ENCODE results near the gene ARHGAP26. TPM values are rescaled to one million over a fixed set of nuclear protein-coding genes. Genes with fewer than 3 reads are reported as not detected.

Gene ARHGAP26
- total RNA-seq, 2 donors from 2014 or later = 31.8 to 39.5 TPM

- DNase-seq (ENCODE audit: low spot score) = no peak
- intact Hi-C loops (cut with DNase I) = no loop called here
Measured at GRCh38 chr5:143213231-143213850, 443.2 kb downstream of the ARHGAP26 start.

- DNase-seq (ENCODE audit: low spot score) = no peak
- intact Hi-C loops (cut with DNase I) = no loop called here
Measured at GRCh38 chr5:143213851-143214363, 443.7 kb downstream of the ARHGAP26 start.

GRCh38 chr5:143214458-143214857 lies 444.3 kb downstream of the ARHGAP26 start:
- DNase-seq (ENCODE audit: low spot score) = no peak
- intact Hi-C loops (cut with DNase I) = no loop called here

DNA sequence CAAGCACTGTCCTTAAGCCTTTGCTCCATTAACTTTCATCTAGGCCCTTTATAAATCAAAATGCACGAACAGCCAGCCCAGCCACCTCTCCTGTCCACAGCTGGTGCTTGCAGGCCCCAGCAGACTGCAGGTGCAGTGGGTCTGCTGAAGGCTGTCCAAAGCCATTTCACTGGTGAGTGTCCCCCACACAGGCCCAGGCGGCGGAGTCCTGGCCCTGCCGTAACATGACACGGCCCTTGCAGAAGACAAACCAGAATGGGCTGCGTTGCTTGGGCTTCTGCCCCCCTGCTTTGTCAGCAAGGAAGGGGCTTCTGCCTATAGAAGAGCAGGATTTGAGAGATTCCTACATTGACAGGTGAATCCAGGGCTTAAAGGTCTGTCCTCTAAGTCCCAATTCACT lies 444.7 kb downstream of the ARHGAP26 start:
- no peak for DNase-seq (ENCODE audit: low spot score)
- intact Hi-C loops (cut with DNase I) = no loop called here

DNA sequence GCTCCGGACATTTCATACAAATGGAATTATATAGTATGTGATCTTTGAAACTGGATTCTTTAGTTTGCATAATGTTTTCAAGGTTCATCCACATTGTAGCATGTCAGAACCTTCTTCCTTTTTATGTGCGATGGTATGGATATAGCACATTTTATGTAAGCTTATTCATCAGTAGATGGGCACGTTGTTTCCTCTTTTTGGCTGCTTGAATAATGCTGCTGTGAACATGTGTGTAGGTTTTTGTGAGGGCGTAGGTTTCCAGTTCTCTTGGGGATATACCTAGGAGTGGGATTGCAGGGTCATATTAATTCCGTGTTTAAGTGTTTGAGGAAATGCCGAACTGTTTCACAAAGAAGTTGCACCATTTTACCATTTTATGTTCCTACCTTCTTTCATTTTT lies 445.5 kb downstream of the ARHGAP26 start:
- no peak for DNase-seq (ENCODE audit: low spot score)
- intact Hi-C loops (cut with DNase I) = no loop called here

DNA sequence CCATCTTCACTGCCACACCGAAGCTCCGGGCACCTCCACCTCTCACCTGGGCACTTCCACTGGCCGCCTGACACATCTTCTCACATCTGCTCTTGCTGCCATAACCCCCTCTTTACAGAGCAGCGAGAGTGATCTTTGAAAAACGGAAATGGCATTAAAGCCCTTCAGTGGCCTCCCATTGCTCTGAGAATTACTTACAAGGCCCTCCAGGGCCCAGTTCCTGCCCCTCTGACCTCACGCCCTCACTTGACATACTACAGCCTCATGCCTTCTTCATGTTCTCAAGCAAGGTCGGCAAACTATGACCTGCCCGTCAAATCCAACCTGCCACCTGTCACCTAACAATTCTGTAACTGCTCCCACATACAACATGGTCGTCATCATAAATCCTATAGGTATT lies 446.0 kb downstream of the ARHGAP26 start:
- intact Hi-C loops (cut with DNase I) = no loop called here
- DNase-seq (ENCODE audit: low spot score) = no peak

- intact Hi-C loops (cut with DNase I) = no loop called here
- no peak for DNase-seq (ENCODE audit: low spot score)
Measured at GRCh38 chr5:143217065-143217803, 447.1 kb downstream of the ARHGAP26 start.

DNA sequence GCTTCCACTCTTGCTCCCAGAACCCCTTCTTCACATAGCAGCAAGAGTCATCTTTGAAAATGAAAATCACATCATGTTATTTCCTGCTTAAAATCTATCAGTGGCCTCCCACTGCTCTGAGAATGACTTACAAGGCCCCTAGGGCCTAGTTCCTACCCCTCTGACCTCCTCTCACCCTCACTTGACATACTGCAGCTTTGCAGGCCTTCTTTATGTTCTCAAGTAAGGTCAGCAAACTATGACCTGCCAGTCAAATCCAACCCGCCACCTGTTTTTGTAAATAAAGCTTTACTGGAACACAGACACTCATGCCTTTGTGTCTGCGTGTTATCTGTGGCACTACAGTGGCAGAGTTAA lies 447.6 kb downstream of the ARHGAP26 start:
- DNase-seq (ENCODE audit: low spot score) = no peak
- intact Hi-C loops (cut with DNase I) = no loop called here

DNA sequence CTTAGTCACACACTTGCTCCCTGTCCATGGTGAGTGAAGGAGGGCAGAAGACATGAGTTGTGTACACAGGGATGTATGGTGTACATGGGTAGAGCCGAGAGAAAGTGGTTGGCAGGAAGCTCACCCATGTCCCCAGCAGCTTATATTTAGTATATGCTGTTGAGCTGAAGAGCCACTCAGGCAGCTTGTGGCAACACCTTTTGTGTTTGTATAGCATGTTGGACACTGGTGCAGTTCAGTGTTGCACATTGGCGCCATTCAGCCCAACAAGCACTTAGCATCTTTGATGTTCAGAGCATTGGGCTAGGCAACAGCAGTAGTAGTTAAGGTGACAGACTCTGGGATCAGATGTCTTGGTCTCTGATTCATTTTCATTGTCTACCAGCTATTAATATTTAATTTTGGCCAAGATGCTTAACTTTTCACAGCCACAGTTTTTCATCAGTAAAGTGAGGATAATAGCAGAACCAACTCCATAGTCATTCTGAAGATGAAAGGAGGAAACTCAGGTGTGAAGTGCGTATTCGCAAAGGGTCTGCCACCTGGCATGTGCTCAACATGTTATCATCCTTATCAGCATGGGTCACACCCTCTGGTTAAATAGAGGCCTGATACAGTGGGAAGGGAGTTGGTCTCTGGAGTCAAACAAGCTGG lies 448.5 kb downstream of the ARHGAP26 start:
- intact Hi-C loops (cut with DNase I) = no loop called here
- no peak for DNase-seq (ENCODE audit: low spot score)

DNA sequence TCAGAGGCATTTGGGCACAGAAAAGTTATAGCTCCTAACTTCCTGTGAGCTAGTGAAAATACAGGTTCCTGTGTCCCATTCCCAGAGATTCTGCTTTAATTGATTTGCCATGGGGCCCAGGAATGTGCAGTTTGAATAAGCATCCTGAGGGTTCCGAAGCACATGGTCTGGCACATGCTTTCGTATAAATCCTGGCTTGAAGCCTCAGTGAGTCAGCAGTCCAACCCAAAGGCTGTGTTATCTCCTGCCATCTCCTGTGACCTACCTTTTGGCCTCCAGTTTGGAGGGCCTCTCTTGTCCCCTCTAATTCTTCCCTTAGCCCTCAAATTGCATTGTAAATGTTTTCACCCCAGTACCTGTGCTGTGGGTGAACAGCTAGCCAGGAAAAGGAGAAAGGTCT lies 449.5 kb downstream of the ARHGAP26 start:
- no peak for DNase-seq (ENCODE audit: low spot score)
- intact Hi-C loops (cut with DNase I) = no loop called here

GRCh38 chr5:143220748-143221251 lies 450.6 kb downstream of the ARHGAP26 start:
- intact Hi-C loops (cut with DNase I) = no loop called here
- DNase-seq (ENCODE audit: low spot score) = no peak

GRCh38 chr5:143222287-143223231 lies 452.4 kb downstream of the ARHGAP26 start:
- intact Hi-C loops (cut with DNase I) = no loop called here
- no peak for DNase-seq (ENCODE audit: low spot score)

DNA sequence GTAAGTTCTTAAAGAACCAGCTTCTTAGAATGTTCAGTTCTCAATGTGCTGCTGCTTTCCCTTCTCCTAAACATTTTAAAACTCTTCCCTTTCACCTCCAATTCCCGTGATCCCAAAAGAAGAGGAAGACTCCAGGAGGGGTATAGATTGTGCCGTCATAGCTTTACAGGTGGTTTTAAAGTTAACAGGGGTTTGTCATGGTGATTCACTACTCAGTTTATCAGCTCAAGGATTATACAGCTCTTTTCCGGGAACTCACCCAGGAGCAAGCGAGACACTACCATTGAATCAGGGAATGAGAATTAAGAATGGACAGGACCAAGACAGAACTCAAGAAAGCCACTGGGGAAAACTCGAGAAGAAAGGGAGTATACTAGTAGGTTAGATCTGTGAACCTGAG lies 454.5 kb downstream of the ARHGAP26 start:
- intact Hi-C loops (cut with DNase I) = no loop called here
- DNase-seq (ENCODE audit: low spot score) = no peak

DNA sequence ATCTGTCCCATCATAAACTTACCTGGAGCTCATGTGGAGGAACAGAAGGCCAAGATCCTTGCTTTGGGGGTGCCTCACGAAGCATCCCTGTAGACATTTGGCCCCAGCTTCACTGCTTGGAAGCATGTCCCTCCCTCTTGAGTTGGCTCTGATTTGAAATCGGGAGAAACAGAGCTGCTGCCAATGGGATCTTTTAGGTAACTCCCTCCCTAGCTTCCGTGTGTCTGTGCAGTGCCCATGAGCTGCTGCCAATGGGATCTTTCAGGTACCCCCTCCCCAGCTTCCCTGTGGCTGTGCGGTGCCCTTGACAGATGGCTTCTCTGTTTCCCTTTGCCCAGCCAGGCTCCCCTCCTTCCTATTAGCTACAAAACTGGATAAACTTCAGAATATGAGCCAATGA lies 455.3 kb downstream of the ARHGAP26 start:
- intact Hi-C loops (cut with DNase I) = no loop called here
- no peak for DNase-seq (ENCODE audit: low spot score)

GRCh38 chr5:143226361-143226760 lies 456.2 kb downstream of the ARHGAP26 start:
- DNase-seq (ENCODE audit: low spot score) = no peak
- intact Hi-C loops (cut with DNase I) = no loop called here

- intact Hi-C loops (cut with DNase I) = no loop called here
Measured at GRCh38 chr5:143226872-143227271, 456.7 kb downstream of the ARHGAP26 start.

GRCh38 chr5:143227301-143227700 lies 457.1 kb downstream of the ARHGAP26 start:
- intact Hi-C loops (cut with DNase I) = no loop called here
- DNase-seq (ENCODE audit: low spot score) = no peak

More at GRCh38 chr5:143226872-143227271, 456.7 kb downstream of the ARHGAP26 start:
- DNase-seq (ENCODE audit: low spot score) = no peak

- no peak for DNase-seq (ENCODE audit: low spot score)
- intact Hi-C loops (cut with DNase I) = no loop called here
Measured at GRCh38 chr5:143228597-143229293, 458.6 kb downstream of the ARHGAP26 start.

DNA sequence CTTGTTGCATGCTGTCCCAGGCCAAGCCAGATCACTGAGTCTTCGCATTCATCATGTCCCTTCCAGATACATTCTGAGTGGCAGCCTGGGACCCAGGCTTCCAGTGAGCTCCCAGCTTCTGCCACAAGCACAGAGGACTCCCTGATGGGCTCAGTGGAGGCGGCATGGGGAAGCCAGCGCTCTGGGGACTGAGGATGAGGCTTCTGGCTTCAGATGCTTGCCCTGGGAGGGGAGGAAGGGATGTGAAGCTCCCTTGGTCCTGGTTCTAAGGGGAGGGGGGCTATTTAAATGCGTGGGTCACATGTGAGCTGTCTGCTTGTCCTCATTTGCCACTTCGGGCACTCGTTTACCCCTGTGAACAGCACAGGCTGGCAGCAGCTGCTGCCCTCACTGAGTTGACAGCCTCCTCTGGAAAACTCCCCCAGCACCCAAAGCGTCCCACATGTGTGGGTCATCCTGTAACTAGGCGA lies 459.3 kb downstream of the ARHGAP26 start:
- intact Hi-C loops (cut with DNase I) = no loop called here
- no peak for DNase-seq (ENCODE audit: low spot score)

Data from posterior vena cava (tissue), 2 donors.